ENCODE results near the gene GPR108. TPM values are rescaled to one million over a fixed set of nuclear protein-coding genes. Genes with fewer than 3 reads are reported as not detected.

The GPR108 gene
- total and polyA plus RNA-seq, 2 of the 8 experiments (the other 6 are each of a cell fraction or from before 2014, with no cell fraction given), result 34.9 to 46.0 TPM

GRCh38 chr19:6685482-6685881 is 51.9 kb downstream of the GPR108 start:
- no peak overlapping the region for H2BK15ac ChIP-seq (ENCODE audit: low read length)
- FAIRE-seq, result no peak
- no peak overlapping the region for H3K4me2 ChIP-seq (ENCODE audit: insufficient read depth in 1 of 2, low read depth in 2 of 2, low read length in 2 of 2)
- H2AFZ ChIP-seq (ENCODE audit: low read length), result no peak overlapping the region
- no peaks in the 10 kb centered on the region; a peak in 1 of 4 replicates for H3K9me3 ChIP-seq (ENCODE audit: insufficient read depth in 2 of 2, low read depth in 1 of 2, low read length in 1 of 2)
- no peak overlapping the region for H3K9ac ChIP-seq (replicated peaks in 1 of 4; ENCODE audit: extremely low read depth in 1 of 4, low read depth in 3 of 4, low read length in 3 of 4)
- H3K18ac ChIP-seq (ENCODE audit: extremely low read depth, low read length), result no peak overlapping the region
- no peak overlapping the region for H2BK12ac ChIP-seq (ENCODE audit: low read depth, low read length)
- no peak overlapping the region for H3K4me3 ChIP-seq (ENCODE audit: extremely low read depth in 1 of 4, insufficient read depth in 2 of 4, low read depth in 3 of 4, low read length in 4 of 4)
- H3K27me3 ChIP-seq (replicated peaks in 1 of 4; ENCODE audit: control insufficient read depth in 3 of 4, extremely low read depth in 1 of 4, insufficient read depth in 3 of 4, low read length in 3 of 4), result no peaks in the 10 kb centered on the region
- no peaks in the 10 kb centered on the region; a peak in 1 of 8 replicates for H3K36me3 ChIP-seq (ENCODE audit: control insufficient read depth in 2 of 4, insufficient read depth in 4 of 4, low read length in 3 of 4)
- no peak overlapping the region for H3K23ac ChIP-seq (ENCODE audit: insufficient read length)
- no peak overlapping the region for H2BK20ac ChIP-seq (ENCODE audit: low read length)
- H2AK5ac ChIP-seq (ENCODE audit: low read depth, low read length), result no peak overlapping the region
- H3K4ac ChIP-seq (replicated peaks; ENCODE audit: insufficient read length, low read depth, low read length), result no peak overlapping the region
- TF ChIP-seq CHD1 (IDR thresholded peaks at IDR 0.05; ENCODE audit: low read depth, low read length), result no peak
- no peak for TF ChIP-seq SUZ12 (IDR thresholded peaks at IDR 0.05; ENCODE audit: low read length)
- TF ChIP-seq NANOG (IDR thresholded peaks at IDR 0.05; ENCODE audit: insufficient read depth, low read depth, low read length, poor library complexity, severe bottlenecking), result no peak
- TF ChIP-seq RAD21 (IDR thresholded peaks at IDR 0.05 in 1 of 2, conservative IDR thresholded peaks at IDR 0.05 in 1 of 2; ENCODE audit: low read depth in 2 of 2, low read length in 2 of 2), result no peak
- no peak for TF ChIP-seq RNF2 (IDR thresholded peaks at IDR 0.05; ENCODE audit: borderline replicate concordance, low read depth, low read length, missing control alignments, poor library complexity, severe bottlenecking)
- no peak for TF ChIP-seq TAF7 (optimal IDR thresholded peaks at IDR 0.05; ENCODE audit: borderline replicate concordance, low read depth, low read length)
- TF ChIP-seq POU5F1 (IDR thresholded peaks at IDR 0.05; ENCODE audit: low read depth, low read length), result no peak
- TF ChIP-seq RFX5 (IDR thresholded peaks at IDR 0.05; ENCODE audit: borderline replicate concordance, low read depth, low read length), result no peak
- no peak for TF ChIP-seq FOSL1 (IDR thresholded peaks at IDR 0.05; ENCODE audit: insufficient read depth, low read depth, low read length)
- H3K56ac ChIP-seq (replicated peaks; ENCODE audit: insufficient read length, low read depth, low read length), result no peak overlapping the region
- no peaks in the 10 kb centered on the region for H3K23me2 ChIP-seq (ENCODE audit: low read depth, low read length)
- no peak overlapping the region for H3K27ac ChIP-seq (ENCODE audit: low read depth, low read length)
- no peak overlapping the region for H4K91ac ChIP-seq (replicated peaks; ENCODE audit: insufficient read length, low read length)
- H3K14ac ChIP-seq (ENCODE audit: insufficient read length), result no peak overlapping the region
- ChIA-PET CTCF (ENCODE audit: partially characterized antibody) (no interaction called here), POLR2A (ENCODE audit: partially characterized antibody) (no interaction called here)
- H2BK5ac ChIP-seq (ENCODE audit: low read depth, low read length), result no peak overlapping the region
- no peak overlapping the region for H4K5ac ChIP-seq (ENCODE audit: insufficient read length, low read depth, low read length)
- H4K20me1 ChIP-seq (replicated peaks in 1 of 2; ENCODE audit: control insufficient read depth in 1 of 2, insufficient read depth in 2 of 2, low read length in 2 of 2), result no peaks in the 10 kb centered on the region
- no peaks in the 10 kb centered on the region for H3K79me2 ChIP-seq (ENCODE audit: control insufficient read depth in 1 of 2, insufficient read depth in 2 of 2, low read length in 2 of 2)
- DNase-seq (ENCODE audit: low read depth in 1 of 2, low spot score in 2 of 2), result no peak
- no peaks in the 10 kb centered on the region for H3K79me1 ChIP-seq (ENCODE audit: low read depth, low read length)
- 79% methylated on average over 4 of the region's 4 CpGs; no CpG with 5 or more reads in 1 of the 2 experiments for WGBS, 2 experiments (ENCODE audit: extremely low coverage in 1 of 2, insufficient coverage in 1 of 2, insufficient read length in 1 of 2, insufficient replicate concordance in 2 of 2, low coverage in 1 of 2, low lambda C conversion rate in 2 of 2, missing lambda C conversion rate in 1 of 2)
- H4K8ac ChIP-seq (ENCODE audit: extremely low read depth, insufficient read depth, low read length), result no peak overlapping the region
- H3K4me1 ChIP-seq (replicated peaks in 1 of 4; ENCODE audit: control insufficient read depth in 3 of 4, insufficient read depth in 4 of 4, low read length in 3 of 4), result no peaks in the 10 kb centered on the region
- no peak overlapping the region for H2BK120ac ChIP-seq (replicated peaks; ENCODE audit: low read depth, low read length)
